Brain microvascular endothelial cell (primary cell): Measurements from ENCODE around the gene ZNF532.

ENCODE experiments used
- DNase-seq: peaks from one replicate; pipeline ENCODE4 v3.0.0-alpha.2; 2020
- H3K27ac ChIP-seq: fragments of 250-450 bp; sonication (Bioruptor Pico); 2 replicates; pipeline ENCODE4 v1.5.1; 2020; ENCODE audit warnings: mild to moderate bottlenecking, moderate library complexity
- H3K27me3 ChIP-seq: fragments of 250-450 bp; sonication (Bioruptor Pico); replicated peaks from 2 replicates; pipeline ENCODE4 v1.5.1; 2020; ENCODE audit warnings: mild to moderate bottlenecking
- H3K36me3 ChIP-seq: fragments of 250-450 bp; sonication (Bioruptor Pico); replicated peaks from 2 replicates; pipeline ENCODE4 v1.5.1; 2020; ENCODE audit warnings: mild to moderate bottlenecking
- H3K4me3 ChIP-seq: 2 replicates; pipeline ENCODE4 v1.5.1; 2011; ENCODE audit warnings: low read depth, mild to moderate bottlenecking, control low read depth, low read length, moderate library complexity
- CTCF ChIP-seq: IDR thresholded peaks from 2 replicates; pipeline ENCODE4 v1.5.1; 2011; ENCODE audit warnings: low read depth, mild to moderate bottlenecking, moderate library complexity, low read length, control low read depth, inconsistent platforms; ENCODE audit errors: missing control alignments
- in situ Hi-C: cut with HindIII; loops from 2 replicates; pipeline ENCODE4 v1.10.0; 2017; ENCODE audit warnings: low sequenced_read_pairs, low pct_ligation_motif_present

The ZNF532 gene

GRCh38 chr18:58886864-58887612 is 22.4 kb downstream of the ZNF532 start:
- in situ Hi-C loops = no loop called here
- DNase-seq = no peak
- no peak for TF ChIP-seq CTCF
- no peak overlapping the region for H3K4me3 ChIP-seq
- H3K36me3 ChIP-seq = no peaks in the 10 kb centered on the region
- H3K27ac ChIP-seq = peak overlapping the region; percentile 73
- H3K27me3 ChIP-seq = no peaks in the 10 kb centered on the region

GRCh38 chr18:58887613-58887963 is 22.9 kb downstream of the ZNF532 start:
- in situ Hi-C loops = no loop called here
- peak; percentile 78 for DNase-seq
- peak overlapping the region; percentile 73 for H3K27ac ChIP-seq

GRCh38 chr18:58891776-58892175 is 27.1 kb downstream of the ZNF532 start:
- TF ChIP-seq CTCF = no peak
- no peaks in the 10 kb centered on the region for H3K36me3 ChIP-seq
- in situ Hi-C loops = no loop called here
- no peak overlapping the region for H3K4me3 ChIP-seq
- no peaks in the 10 kb centered on the region for H3K27me3 ChIP-seq
- no peak for DNase-seq
- H3K27ac ChIP-seq = no peak overlapping the region

More at GRCh38 chr18:58887613-58887963, 22.9 kb downstream of the ZNF532 start:
- TF ChIP-seq CTCF = no peak
- Histone ChIP-seq H3K27me3 (no peaks in the 10 kb centered on the region), H3K36me3 (no peaks in the 10 kb centered on the region), H3K4me3 (no peak overlapping the region)

GRCh38 chr18:58892488-58892887 is 27.8 kb downstream of the ZNF532 start:
- Histone ChIP-seq H3K27ac (no peak overlapping the region), H3K36me3 (no peaks in the 10 kb centered on the region), H3K4me3 (no peak overlapping the region), H3K27me3 (no peaks in the 10 kb centered on the region)
- no peak for TF ChIP-seq CTCF
- in situ Hi-C loops = no loop called here
- no peak for DNase-seq

GRCh38 chr18:58893388-58894099 is 28.9 kb downstream of the ZNF532 start:
- no peak for TF ChIP-seq CTCF
- Histone ChIP-seq H3K36me3 (no peaks in the 10 kb centered on the region), H3K27me3 (no peaks in the 10 kb centered on the region), H3K4me3 (no peak overlapping the region), H3K27ac (no peak overlapping the region)
- no peak for DNase-seq
- in situ Hi-C loops = no loop called here
